Activated CD4-positive, alpha-beta T cell treated with anti-CD3 and anti-CD28 coated beads for 48 hours (primary cell): ENCODE measurements around the gene NAA60.
"Not testable (repeated sequence)": the region's sequence is repeated elsewhere in the genome, so short reads cannot be mapped to it uniquely, and the experiment has no call there.

ENCODE experiments used
- DNase-seq: peaks from one replicate; pipeline ENCODE4 v3.0.0-alpha.2; 2020

Gene NAA60

GRCh38 chr16:3484318-3485096 lies 41.0 kb downstream of the NAA60 start:
- no peak for DNase-seq

GRCh38 chr16:3485097-3485745 lies 41.7 kb downstream of the NAA60 start:
- DNase-seq = no peak

DNA sequence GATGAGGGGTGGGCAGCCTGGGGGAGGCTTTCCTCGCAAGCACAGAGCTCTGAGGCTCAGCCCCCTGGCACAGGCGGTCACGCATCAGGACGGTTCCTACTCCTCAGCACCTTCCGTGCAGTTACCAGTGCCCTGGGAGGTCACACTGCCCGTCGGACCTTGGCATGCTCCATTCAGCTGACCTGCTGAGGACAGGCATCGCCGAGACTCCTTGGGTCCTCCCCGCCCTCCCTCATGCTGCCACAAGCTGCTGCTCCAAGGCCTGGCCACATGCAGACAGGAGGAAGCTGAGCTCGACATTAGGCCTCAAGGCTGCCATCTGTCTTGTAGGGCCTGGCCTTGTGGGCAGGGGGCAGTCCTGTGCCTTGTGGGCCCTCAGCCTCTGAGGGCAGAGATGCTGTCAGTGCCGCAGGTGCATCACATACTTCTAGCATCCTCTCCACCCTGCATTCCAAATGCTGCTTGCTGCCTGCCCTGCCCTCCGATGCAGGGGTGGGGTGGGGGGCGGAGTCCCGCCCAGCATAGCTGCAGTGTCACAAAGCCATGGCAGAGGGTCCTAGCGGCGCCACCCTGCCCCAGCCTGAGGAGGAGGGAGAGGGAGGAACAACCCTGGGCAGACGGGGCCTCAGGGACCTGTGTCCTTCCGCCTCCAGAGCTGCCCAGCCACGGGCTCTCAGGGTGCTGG lies 42.5 kb downstream of the NAA60 start:
- no peak for DNase-seq

GRCh38 chr16:3486506-3487215 lies 43.2 kb downstream of the NAA60 start:
- DNase-seq = no peak

GRCh38 chr16:3487521-3488410 lies 44.3 kb downstream of the NAA60 start:
- DNase-seq = no peak

GRCh38 chr16:3488801-3489200 lies 45.3 kb downstream of the NAA60 start:
- no peak for DNase-seq

GRCh38 chr16:3490911-3491629 lies 47.6 kb downstream of the NAA60 start:
- no peak for DNase-seq

- DNase-seq = no peak
Observed at GRCh38 chr16:3492356-3492755, 48.9 kb downstream of the NAA60 start.

DNA sequence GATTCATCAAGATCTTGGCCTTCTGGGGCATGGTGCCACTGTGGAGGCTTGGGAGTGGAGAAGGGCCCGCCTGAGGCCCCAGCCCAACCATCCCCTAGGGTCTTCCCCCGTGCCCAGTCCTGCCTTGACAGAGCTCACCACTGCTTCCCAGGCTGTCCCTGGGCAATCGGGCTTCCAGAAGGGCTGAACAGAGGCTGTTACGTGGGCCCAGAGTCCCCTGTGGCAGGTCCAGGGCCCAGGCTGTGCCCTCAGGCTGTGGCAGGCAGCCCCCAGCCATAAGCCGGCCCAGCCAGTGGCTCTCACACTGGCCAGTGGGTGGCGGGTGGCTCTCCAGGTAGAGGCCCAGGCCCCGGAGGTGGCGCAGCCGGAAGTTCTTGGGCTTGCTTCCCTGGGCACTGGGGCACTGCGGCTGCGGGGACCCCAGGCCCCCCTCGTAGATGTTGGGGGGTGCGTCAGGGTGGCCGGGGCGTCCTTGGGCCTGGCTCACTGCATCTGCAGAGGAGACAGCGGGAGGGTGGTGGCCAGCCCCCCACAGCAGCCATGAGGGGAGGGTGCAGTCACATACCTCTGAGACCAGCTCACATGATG lies 51.0 kb downstream of the NAA60 start:
- DNase-seq = no peak

GRCh38 chr16:3495176-3495575 lies 51.7 kb downstream of the NAA60 start, which contains the start of gene C16orf90:
Gene C16orf90 (minus strand): TSS chr16:3495489. CDS start chr16:3495421, 68 bp downstream.
- DNase-seq = no peak

DNA sequence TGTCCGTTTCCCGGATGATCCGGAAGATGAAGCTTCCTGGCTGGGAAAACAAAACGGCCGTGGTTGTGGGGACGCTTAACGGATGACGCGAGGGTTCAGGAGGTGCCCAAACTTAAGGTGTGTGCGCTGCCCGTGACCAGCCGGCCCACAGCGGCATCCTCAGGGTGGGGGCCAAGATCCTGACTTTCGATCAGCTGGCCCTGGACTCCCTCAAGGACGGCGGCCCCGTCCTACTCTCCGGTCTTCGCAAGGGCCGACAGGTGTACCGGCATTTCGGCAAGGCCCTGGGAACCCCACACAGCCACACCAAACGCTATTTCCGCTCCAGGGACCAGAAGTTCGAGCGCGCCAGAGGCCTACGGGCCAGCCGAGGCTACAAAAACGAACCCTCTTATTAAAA lies 52.9 kb downstream of the NAA60 start:
- no peak for DNase-seq

DNA sequence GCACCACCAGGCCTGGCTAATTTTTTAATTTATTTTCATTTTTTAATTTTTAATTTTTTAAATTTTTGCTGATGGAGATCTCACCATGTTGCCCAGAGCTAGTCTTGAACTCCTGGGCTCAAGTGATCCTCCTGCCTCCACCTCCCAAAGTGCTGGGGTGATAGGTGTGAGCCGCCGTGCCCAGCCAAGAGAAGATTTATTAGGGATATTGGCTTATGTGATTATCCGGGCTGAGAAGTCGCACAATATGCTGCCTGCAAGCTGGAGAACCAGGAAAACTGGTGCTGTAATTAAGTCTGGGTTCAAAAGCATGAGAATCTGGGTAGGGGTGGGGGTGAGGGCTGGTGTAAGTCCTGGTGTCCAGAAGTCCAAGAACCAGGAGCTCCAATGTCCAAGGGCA lies 54.3 kb downstream of the NAA60 start:
- no peak for DNase-seq

DNA sequence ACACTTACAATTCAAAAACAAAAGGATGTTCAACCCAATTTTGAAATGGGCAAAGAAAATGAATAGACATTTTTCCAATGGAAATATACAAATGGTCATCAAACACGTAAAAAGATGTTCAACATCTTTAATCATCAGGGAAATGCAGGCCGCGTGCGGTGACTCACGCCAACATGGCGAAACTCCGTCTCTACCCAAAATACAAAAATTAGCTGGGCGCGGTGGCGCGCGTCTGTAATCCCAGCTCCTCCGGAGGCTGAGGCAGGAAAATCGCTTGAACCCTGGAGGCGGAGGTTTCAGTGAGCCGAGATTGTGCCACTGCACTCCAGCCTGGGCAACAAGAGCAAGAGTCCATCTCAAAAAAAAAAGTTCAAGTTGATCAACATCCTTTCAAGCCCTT lies 55.5 kb downstream of the NAA60 start:
- DNase-seq = no peak

- not testable (repeated sequence) for DNase-seq
Observed at GRCh38 chr16:3501412-3501761, 57.9 kb downstream of the NAA60 start.

GRCh38 chr16:3501783-3502400 lies 58.4 kb downstream of the NAA60 start:
- DNase-seq = no peak

DNA sequence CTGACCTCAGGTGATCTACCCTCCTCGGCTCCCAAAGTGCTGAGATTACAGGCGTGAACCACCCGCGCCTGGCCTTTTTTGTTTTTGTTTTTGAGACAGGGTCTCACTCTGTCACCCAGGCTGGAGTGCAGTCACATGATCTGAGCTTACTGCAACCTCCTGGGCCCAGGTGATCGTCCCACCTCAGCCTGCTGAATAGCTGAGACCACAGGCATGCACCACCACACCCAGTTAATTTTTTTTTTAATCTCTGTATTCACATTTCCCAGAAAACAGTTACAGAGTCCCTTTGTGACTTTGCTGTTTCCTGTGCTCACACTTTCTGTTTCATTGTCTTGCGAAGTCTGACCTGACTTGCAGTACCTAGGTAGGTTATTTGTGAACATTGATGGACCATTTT lies 60.0 kb downstream of the NAA60 start:
- DNase-seq = peak; percentile 58

DNA sequence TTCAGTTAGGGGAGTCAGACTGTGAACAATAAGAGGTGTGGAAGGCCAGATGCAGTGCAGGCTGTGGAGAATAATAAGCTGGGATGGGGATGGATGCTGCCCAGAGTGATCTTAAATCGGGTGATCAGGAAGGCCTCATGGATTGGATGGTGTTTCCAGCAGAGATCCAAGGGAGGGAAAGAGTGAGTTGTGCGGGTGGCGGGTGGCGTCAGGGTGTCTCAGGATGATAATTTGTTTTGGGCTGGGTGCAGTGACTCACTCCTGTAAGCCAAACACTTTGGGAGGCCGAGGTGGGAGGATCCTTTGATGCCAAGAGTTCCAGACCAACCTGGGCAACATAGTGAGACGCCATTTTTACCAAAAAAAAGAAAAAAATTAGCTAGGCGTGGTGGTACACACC lies 65.3 kb downstream of the NAA60 start:
- no peak for DNase-seq

- peak; percentile 81 for DNase-seq
Observed at GRCh38 chr16:3509470-3509928, 66.0 kb downstream of the NAA60 start.

GRCh38 chr16:3510416-3510815 lies 66.9 kb downstream of the NAA60 start:
- no peak for DNase-seq
